HepG2 (cell line): Measurements from ENCODE around the gene TPPP2. TPM values are rescaled to one million over a fixed set of nuclear protein-coding genes. Genes with fewer than 3 reads are reported as not detected.
A peak's percentile ranks its signal among the peaks of the same experiment; 100 is the strongest.

Source experiments
- ARID2 ChIP-seq: sonication (generic); formaldehyde crosslinking; IDR thresholded peaks from 2 replicates; pipeline ENCODE4 v1.8.1; 2022; ENCODE audit warnings: mild to moderate bottlenecking, missing genetic modification reagents, borderline replicate concordance
- CENPX ChIP-seq: sonication (generic); formaldehyde crosslinking; IDR thresholded peaks from 2 replicates; pipeline ENCODE4 v1.9.0; 2021; ENCODE audit warnings: mild to moderate bottlenecking, missing genetic modification reagents, moderate library complexity
- DBP ChIP-seq: sonication (generic); formaldehyde crosslinking; IDR thresholded peaks from 2 replicates; pipeline ENCODE4 v1.4.0; 2020; ENCODE audit warnings: missing genetic modification reagents; ENCODE audit errors: not compliant biosample characterization
- ETV6 ChIP-seq: sonication (generic); formaldehyde crosslinking; conservative IDR thresholded peaks from 2 replicates; pipeline ENCODE4 v1.4.0; 2020; ENCODE audit warnings: missing genetic modification reagents
- KAT8 ChIP-seq: IDR thresholded peaks from 2 replicates; pipeline ENCODE4 v1.6.1; 2016; ENCODE audit warnings: missing genetic modification reagents, missing compliant biosample characterization
- KDM5A ChIP-seq: fragments of 200-600 bp; sonication (generic); IDR thresholded peaks from 2 replicates; pipeline ENCODE4 v1.7.0; 2018; ENCODE audit warnings: antibody characterized with exemption, mild to moderate bottlenecking, low read length, borderline replicate concordance
- MYNN ChIP-seq: sonication (generic); formaldehyde crosslinking; IDR thresholded peaks from 2 replicates; pipeline ENCODE4 v1.4.0; 2020; ENCODE audit warnings: mild to moderate bottlenecking, low read depth, missing genetic modification reagents
- SMARCE1 ChIP-seq: fragments of 450-650 bp; IDR thresholded peaks from 2 replicates; pipeline ENCODE4 v1.6.1; 2017; ENCODE audit warnings: borderline replicate concordance
- SNRNP70 ChIP-seq: fragments of 200-400 bp; formaldehyde crosslinking; IDR thresholded peaks from 2 replicates; pipeline ENCODE4 v1.6.1; 2017; ENCODE audit warnings: mild to moderate bottlenecking, low read depth, low read length, moderate library complexity
- TRIM22 ChIP-seq: fragments of 450-650 bp; IDR thresholded peaks from 2 replicates; pipeline ENCODE4 v1.6.1; 2017
- ZFP1 ChIP-seq: IDR thresholded peaks from 2 replicates; pipeline ENCODE4 v1.6.1; 2016
- ZNF124 ChIP-seq: sonication (generic); formaldehyde crosslinking; IDR thresholded peaks from 2 replicates; pipeline ENCODE4 v1.4.0; 2020; ENCODE audit warnings: missing genetic modification reagents
- ZNF225 ChIP-seq: sonication (generic); formaldehyde crosslinking; IDR thresholded peaks from 2 replicates; pipeline ENCODE4 v1.4.0; 2020; ENCODE audit warnings: mild to moderate bottlenecking, missing genetic modification reagents
- ZNF251 ChIP-seq: sonication (generic); formaldehyde crosslinking; IDR thresholded peaks from 2 replicates; pipeline ENCODE4 v1.9.0; 2021; ENCODE audit warnings: mild to moderate bottlenecking, missing genetic modification reagents
- ZNF264 ChIP-seq: sonication (generic); formaldehyde crosslinking; IDR thresholded peaks from 2 replicates; pipeline ENCODE4 v1.4.0; 2020; ENCODE audit warnings: missing genetic modification reagents
- ZNF275 ChIP-seq: sonication (generic); formaldehyde crosslinking; IDR thresholded peaks from 2 replicates; pipeline ENCODE4 v1.8.0; 2022; ENCODE audit warnings: missing genetic modification reagents, mild to moderate bottlenecking, inconsistent platforms, borderline replicate concordance
- ZNF780A ChIP-seq: sonication (generic); formaldehyde crosslinking; IDR thresholded peaks from 2 replicates; pipeline ENCODE4 v1.8.0; 2022; ENCODE audit warnings: mild to moderate bottlenecking, missing genetic modification reagents, moderate library complexity
- polyA plus RNA-seq, 8 experiments: library from polyadenylated mRNA; depleted of rRNA in 3 of 8; stranded (reverse) in 7 of 8; unstranded in 1 of 8; fragments of >200 nt; fragmentation: Illumina TruSeq in 4 of 8; extraction: Trizol in 4 of 8; gene quantifications; 2 replicates each; pipeline versions ENCODE4 v1.2.1 to v1.2.3, GENCODE V29; 2011 to 2016; ENCODE audit warnings: low read depth in 4 of 8, missing spikeins in 1 of 8, mixed read lengths in 1 of 8; ENCODE audit not compliant: insufficient read depth in 1 of 8
- total RNA-seq, 5 experiments: library from RNA; depleted of rRNA; stranded (reverse); fragments of >200 nt; fragmentation: Illumina TruSeq; extraction: Trizol; gene quantifications; 2 replicates each; pipeline ENCODE4 v1.2.3, GENCODE V29; 2016; ENCODE audit warnings: low read depth in 1 of 5
- TF ChIP-seq, protein P1 (sequence below): sonication (generic); formaldehyde crosslinking; IDR thresholded peaks from 2 replicates; pipeline ENCODE4 v1.5.0; 2020; ENCODE audit warnings: mild to moderate bottlenecking, missing genetic modification reagents, borderline replicate concordance
- TF ChIP-seq, protein P2 (sequence below): sonication (generic); formaldehyde crosslinking; IDR thresholded peaks from 2 replicates; pipeline ENCODE4 v1.4.0; 2020; ENCODE audit warnings: missing genetic modification reagents
- TF ChIP-seq, protein P3 (sequence below): sonication (generic); formaldehyde crosslinking; IDR thresholded peaks from 2 replicates; pipeline ENCODE4 v1.4.0; 2020; ENCODE audit warnings: mild to moderate bottlenecking, missing genetic modification reagents

Gene TPPP2
- total and polyA plus RNA-seq, 2 of the 13 experiments (the other 11 are each of a cell fraction or from before 2014, with no cell fraction given): 0.58 to 4.2 TPM

DNA sequence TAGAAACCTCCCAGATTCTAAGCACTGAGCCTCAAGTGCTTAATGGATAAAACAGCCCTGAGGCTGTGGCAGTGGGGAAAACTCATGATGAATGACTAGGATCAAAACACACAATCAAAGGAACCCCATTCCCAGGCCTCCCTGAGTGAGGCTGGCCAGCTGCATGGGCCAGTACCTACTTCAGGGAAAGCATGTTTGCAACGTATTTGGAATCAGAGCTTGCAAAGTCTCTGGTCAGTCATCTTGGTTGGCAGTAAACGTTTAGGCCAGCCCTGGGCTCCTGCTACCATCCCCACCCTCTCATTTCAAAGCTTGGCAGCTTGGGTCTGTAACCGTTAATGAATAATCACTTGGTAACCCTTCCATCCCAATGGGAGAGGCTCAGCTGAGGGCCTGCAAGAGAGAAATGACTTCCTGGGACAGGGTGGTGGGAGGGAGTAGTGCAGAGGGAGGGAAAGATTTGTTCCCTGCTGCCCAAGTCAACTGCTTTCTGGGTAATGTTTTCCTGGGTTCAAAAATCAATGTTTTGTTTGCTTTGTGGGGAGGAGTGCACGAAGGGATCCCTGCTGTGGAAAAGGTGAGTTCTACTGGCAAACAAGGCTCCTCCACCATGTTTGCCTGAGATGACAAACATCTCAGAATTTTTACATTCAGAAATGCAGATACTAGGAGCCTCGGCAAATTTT is 25.6 kb downstream of the TPPP2 start (continued):
- peak; percentile 37 for TF ChIP-seq DBP
- TF ChIP-seq, protein P1, sequence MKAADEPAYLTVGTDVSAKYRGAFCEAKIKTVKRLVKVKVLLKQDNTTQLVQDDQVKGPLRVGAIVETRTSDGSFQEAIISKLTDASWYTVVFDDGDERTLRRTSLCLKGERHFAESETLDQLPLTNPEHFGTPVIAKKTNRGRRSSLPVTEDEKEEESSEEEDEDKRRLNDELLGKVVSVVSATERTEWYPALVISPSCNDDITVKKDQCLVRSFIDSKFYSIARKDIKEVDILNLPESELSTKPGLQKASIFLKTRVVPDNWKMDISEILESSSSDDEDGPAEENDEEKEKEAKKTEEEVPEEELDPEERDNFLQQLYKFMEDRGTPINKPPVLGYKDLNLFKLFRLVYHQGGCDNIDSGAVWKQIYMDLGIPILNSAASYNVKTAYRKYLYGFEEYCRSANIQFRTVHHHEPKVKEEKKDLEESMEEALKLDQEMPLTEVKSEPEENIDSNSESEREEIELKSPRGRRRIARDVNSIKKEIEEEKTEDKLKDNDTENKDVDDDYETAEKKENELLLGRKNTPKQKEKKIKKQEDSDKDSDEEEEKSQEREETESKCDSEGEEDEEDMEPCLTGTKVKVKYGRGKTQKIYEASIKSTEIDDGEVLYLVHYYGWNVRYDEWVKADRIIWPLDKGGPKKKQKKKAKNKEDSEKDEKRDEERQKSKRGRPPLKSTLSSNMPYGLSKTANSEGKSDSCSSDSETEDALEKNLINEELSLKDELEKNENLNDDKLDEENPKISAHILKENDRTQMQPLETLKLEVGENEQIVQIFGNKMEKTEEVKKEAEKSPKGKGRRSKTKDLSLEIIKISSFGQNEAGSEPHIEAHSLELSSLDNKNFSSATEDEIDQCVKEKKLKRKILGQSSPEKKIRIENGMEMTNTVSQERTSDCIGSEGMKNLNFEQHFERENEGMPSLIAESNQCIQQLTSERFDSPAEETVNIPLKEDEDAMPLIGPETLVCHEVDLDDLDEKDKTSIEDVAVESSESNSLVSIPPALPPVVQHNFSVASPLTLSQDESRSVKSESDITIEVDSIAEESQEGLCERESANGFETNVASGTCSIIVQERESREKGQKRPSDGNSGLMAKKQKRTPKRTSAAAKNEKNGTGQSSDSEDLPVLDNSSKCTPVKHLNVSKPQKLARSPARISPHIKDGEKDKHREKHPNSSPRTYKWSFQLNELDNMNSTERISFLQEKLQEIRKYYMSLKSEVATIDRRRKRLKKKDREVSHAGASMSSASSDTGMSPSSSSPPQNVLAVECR: peak; percentile 76; the same call in 1 of the 2 replicates
- no peak for TF ChIP-seq ZNF251 (CRISPR knock-in tag)
- peak; percentile 84 for TF ChIP-seq ZNF264
- TF ChIP-seq, protein P2, sequence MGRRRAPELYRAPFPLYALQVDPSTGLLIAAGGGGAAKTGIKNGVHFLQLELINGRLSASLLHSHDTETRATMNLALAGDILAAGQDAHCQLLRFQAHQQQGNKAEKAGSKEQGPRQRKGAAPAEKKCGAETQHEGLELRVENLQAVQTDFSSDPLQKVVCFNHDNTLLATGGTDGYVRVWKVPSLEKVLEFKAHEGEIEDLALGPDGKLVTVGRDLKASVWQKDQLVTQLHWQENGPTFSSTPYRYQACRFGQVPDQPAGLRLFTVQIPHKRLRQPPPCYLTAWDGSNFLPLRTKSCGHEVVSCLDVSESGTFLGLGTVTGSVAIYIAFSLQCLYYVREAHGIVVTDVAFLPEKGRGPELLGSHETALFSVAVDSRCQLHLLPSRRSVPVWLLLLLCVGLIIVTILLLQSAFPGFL (CRISPR knock-in tag): no peak
- TF ChIP-seq MYNN (CRISPR knock-in tag): no peak
- TF ChIP-seq SMARCE1: no peak
- TF ChIP-seq ETV6 (CRISPR knock-in tag): no peak
- peak; percentile 59; the same call in 1 of the 2 replicates for TF ChIP-seq ZNF275
- TF ChIP-seq ZNF124 (CRISPR knock-in tag): 0 out of 2 replicates have a peak, but pooled peaks have one; percentile 31
- no peak for TF ChIP-seq ARID2 (CRISPR knock-in tag)
- no peak for TF ChIP-seq ZNF225 (CRISPR knock-in tag)
- TF ChIP-seq, protein P3, sequence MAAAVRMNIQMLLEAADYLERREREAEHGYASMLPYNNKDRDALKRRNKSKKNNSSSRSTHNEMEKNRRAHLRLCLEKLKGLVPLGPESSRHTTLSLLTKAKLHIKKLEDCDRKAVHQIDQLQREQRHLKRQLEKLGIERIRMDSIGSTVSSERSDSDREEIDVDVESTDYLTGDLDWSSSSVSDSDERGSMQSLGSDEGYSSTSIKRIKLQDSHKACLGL (CRISPR knock-in tag): no peak
- no peak for TF ChIP-seq TRIM22
- TF ChIP-seq ZFP1 (CRISPR knock-in tag): no peak; the same call in 1 of the 2 replicates
- TF ChIP-seq ZNF780A (CRISPR knock-in tag): no peak
- TF ChIP-seq SNRNP70: no peak
- no peak for TF ChIP-seq KDM5A
- TF ChIP-seq KAT8 (CRISPR knock-in tag): peak; percentile 79
- TF ChIP-seq CENPX (CRISPR knock-in tag): no peak
